Adipose tissue (tissue), 3 donors: Measurements from ENCODE around the gene POP5. TPM values are rescaled to one million over a fixed set of nuclear protein-coding genes. Genes with fewer than 3 reads are reported as not detected.
"Not testable (repeated sequence)": the region's sequence is repeated elsewhere in the genome, so short reads cannot be mapped to it uniquely, and the experiment has no call there.

ENCODE experiments used
- H3K27ac ChIP-seq: one replicate; pipeline ENCODE4 v1.5.1; 2013; ENCODE audit warnings: low read depth, low read length
- WGBS, 3 donors: extraction: QIAGEN DNeasy Blood & Tissue Kit; methylation state at CpG; one replicate each; pipeline ENCODE4 v1.1.7; 2013; 5-methylcytosine and 5-hydroxymethylcytosine counted together
- polyA plus RNA-seq, 3 donors: library from polyadenylated mRNA; stranded (reverse); fragments of 200-250 nt; gene quantifications; one replicate each; pipeline ENCODE4 v1.2.3, GENCODE V29; 2013
- donor health status: healthy with polysubstance abuse.
- donor health status: Bipolar disorder and iron deficiency.
- donor health status: healthy.

Gene POP5, protein sequence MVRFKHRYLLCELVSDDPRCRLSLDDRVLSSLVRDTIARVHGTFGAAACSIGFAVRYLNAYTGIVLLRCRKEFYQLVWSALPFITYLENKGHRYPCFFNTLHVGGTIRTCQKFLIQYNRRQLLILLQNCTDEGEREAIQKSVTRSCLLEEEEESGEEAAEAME
- polyA plus RNA-seq: 10 to 100 TPM; 25.4 to 55.2 (median 50.0) TPM

DNA sequence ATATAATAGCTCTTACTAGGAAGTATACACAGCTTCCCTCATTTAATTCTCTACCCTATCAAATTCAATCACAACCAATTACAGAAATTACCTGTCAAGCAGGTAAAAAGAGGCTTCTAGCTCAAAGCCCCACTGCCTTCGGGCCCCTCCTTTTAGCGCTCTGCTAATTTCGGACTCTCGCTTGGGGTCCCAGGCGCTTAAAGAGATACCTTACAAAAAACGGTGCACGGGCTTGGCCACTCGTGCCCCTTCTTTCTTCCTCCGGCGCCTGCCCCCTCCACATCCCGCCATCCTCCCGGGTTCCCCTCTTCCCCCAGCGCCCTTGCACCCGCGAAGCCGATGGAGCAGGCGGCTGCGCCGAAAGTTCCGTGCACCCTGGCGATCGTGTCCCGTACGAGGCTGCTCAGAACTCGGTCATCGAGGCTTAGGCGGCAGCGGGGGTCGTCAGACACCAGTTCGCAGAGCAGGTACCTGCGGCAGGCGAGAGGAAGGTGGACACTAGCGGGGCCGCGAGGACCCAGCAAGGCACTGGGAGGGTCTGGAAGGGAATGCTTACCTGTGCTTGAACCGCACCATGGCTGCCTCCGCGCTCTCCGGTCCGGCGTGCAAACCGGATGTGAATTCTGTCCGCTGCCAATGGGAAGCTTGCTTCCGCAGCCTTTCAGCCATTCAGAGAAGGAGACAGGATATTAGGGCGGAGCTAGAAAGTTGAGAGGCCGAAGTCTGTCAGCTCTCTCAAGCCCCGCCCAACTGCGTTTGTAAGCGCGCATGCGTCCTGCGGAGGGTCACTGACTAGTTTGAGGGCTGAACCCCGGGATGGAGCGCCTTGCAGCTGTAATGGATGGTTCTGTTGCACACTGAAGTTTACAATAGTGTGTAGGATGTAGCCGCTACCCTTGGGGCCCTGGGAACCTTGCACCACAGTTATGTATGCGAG, at the start of gene POP5:
Gene POP5 (minus strand): TSS at position 616 of the 937 bp plus-strand sequence. CDS start 40 bp downstream, at position 576.
- WGBS, 3 donors: 0 to 1% (median 0%) methylated on average over 55 to 56 of the region's 56 CpGs
- H3K27ac ChIP-seq: no peak within 1 kb of the TSS

DNA sequence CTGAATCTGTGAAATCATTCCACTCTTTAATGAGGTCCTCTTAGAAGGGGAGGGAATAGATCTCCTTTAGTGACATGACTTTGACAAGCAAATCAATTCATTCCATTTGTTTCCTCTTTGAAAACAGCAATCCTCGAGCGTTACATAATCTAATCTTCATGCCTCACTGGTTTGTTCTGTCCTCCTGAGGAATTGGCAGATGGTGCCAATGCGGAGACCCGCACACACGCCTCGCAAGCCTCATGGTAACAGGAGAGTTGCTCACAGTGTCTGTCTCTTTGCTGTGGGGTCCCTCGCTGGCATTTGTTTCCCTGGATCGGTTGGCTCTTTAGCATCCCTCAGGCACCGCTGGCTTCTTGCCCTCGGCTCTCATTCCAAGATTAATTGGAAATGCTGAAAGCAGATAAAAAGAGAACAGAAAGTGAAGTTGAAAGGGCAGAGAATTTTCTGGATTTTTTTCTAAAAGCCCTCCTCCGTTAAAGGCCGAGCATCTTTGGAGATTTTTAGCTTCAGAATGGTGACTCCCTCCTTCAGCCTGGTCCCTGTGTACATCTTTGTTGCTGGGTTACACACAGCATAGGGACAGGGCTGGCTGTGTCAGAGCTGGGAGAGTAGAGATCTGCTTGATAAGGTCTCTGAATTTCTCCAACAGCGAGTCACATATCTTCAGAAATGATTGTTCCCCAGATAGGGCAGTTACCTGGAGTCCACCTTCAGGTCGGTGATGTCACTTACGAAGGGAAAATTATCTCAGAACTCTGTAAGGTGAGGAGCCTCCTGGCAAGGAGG, 49.1 kb upstream of the POP5 start:
- H3K27ac ChIP-seq: no peak overlapping the region
- WGBS, 3 donors: 60 to 74% (median 74%) methylated on average over 15 of the region's 15 CpGs

DNA sequence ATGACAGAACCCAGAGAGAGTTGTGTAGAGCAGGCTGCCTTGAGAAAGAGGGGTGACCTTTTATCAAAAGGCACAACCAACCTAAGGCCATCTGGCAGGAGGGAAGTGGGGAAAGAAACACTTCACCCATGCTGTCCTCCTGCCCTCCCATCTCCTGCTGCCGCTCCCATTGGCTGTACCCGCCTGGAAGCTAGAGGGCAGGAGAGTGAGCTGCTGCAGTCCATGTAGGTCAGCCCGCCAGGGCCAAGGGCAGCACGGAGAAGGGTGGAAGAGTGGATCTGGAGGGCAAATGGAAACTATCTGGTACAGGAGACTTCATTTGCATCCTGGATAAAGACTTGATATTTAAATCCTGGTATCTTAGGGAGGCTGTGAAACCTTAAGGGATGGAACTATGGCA, 47.7 kb upstream of the POP5 start:
- 40 to 63% (median 53%) methylated on average over 4 of the region's 4 CpGs for WGBS, 3 donors

DNA sequence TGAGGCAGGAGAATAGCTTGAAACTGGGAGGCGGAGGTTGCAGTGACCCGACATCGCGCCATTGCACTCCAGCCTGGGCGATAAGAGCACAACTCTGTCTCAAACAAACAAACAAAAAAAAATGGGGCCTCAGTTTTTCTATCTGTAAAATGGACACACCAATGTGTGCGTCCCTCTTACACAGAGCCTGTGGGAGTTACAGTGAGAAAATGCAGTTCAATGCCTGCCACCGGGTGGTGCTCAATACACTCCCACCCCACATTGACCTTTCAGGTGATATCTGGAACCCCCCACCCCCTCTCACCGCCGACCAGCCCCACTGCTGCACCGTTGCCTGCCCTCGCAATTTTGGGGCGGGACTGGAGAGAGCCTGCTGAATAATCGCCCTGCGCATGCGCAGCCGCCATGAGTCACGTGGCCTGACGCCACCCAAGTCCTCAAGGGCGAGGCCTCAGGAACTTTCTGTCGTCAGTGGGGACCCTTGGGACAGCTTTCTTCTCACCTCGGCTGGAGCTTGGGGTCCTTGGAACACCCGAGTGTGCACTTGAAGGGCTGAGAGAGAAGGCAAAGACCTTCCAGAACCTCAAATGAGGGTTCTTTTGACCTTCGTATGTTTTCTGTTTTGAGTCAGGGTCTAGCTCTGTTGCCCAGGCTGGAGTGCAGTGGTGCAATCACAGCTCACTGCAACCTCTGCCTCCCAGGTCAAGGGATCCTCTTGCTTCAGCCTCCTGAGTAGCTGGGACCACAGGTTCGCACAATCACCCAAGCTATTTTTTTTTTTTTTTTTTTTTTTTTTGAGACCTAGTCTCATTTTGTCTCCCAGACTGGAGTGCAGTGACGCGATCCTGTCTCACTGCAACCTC, 44.6 kb upstream of the POP5 start:
- H3K27ac ChIP-seq: no peak overlapping the region
- 72 to 84% (median 83%) methylated on average over 26 of the region's 26 CpGs for WGBS, 3 donors

More for the DNA sequence above, 47.7 kb upstream of the POP5 start:
- no peak overlapping the region for H3K27ac ChIP-seq

DNA sequence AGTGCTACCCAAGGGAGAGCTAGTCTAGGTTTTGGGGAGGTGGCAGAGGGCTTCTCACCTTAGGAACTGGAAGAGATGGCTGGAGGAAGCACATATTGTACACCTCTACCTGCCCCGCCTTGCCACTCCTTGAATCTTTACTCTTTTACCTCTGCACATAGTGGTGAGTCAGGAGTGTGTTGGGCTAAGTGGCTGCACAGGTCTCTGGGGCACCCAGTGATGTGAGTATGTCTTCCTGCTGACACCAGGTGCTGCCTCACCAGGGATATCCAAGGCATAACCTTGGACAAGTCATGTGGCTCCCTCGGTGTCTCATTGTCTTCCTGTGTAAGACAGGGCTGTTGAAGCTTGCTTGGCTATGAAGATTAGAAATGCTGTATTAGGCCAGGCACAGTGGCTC, 39.4 kb upstream of the POP5 start:
- 89 to 90% (median 89%) methylated on average over 2 of the region's 2 CpGs for WGBS, 3 donors

DNA sequence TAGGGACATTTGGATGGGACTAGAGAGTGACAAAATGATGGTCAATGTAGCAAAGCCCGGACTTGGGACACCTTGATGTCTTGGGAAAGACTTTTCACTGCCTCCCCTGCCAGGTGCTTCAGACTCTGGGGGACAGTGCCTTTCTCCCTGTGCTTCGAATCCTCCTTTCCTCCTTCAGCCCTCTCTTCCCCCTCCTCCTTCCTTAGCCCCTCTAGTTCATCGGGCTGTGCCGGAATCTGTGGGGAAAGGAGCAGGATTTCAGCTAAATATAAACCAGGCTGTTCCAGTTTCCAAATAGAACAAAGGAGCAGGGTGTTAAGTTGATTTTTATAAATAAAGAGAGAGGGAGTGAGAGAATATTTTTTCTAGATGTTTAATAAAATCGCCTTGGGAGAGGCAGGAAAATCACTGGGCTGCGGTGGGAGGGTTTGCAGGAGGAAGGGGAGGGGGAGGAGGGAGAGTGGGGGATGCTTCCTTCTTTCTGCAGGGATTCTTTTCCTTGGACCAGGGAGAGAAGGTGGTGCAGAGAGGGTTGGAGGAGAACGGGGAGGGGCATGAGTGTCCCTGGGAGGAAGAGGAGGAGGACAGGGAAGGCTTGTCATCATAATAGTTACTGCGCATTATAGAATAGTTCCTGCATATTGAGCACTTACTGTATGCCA, 37.9 kb upstream of the POP5 start:
- WGBS, 3 donors: 34 to 35% (median 35%) methylated on average over 8 of the region's 8 CpGs
- no peak overlapping the region for H3K27ac ChIP-seq

More for the DNA sequence above, 39.4 kb upstream of the POP5 start:
- H3K27ac ChIP-seq: no peak overlapping the region

DNA sequence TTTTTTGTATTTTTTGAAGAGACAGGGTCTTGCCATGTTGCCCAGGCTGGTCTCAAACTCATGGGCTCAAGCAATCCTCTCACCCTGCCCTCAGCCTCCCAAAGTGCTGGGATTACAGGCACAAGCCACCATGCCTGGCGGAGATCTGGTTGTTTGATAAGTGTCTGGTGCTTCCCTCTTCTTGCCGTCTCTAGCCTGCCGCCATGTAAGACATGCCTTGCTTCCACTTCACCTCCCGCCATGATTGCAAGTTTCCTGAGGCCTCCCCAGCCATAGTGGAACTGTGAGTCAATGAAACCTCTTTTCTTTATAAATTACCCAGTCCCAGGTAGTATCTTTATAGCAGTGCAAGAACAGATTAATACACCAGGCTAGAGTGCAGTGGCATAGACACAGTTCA, 36.6 kb upstream of the POP5 start:
- WGBS, 3 donors: 87 to 94% (median 90%) methylated on average over 4 of the region's 4 CpGs
- not testable (repeated sequence) for H3K27ac ChIP-seq

DNA sequence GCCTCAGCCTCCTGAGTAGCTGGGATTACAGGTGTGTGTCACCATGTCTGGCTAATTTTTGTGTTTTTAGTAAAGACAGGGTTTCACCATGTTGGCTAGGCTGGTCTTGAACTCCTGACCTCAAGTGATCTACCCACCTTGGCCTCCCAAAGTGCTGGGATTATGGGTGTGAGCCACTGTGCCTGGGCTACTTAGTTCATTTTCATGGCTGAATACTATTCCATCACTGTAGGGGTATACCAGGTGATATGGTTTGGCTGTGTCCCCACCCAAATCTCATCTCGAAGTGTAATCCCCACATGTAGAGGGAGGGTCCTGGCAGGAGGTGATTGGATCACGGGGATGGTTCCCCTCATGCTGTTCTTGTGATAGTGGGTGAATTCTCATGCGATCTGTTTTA, 36.0 kb upstream of the POP5 start:
- H3K27ac ChIP-seq: not testable (repeated sequence)
- WGBS, 3 donors: 80 to 90% (median 87%) methylated on average over 3 of the region's 3 CpGs

DNA sequence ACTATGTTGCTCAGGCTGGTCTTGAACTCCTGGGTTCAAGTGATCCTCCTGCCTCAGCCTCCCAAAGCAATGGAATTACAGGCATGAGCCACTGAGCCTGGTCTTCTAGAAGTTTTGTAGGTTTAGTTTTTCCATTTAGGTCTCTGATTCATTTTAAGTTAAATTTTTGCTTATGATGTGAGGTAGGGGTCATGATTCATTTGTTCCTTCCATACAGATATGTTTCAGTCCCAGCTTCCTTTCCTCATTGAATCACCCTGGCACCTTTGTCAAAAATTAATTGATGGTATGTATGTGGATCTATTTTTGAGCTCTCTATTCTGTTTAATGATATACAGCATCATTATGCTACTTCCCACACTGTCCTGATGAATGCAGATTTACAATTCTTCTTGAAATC, 33.6 kb upstream of the POP5 start:
- no peak overlapping the region for H3K27ac ChIP-seq

DNA sequence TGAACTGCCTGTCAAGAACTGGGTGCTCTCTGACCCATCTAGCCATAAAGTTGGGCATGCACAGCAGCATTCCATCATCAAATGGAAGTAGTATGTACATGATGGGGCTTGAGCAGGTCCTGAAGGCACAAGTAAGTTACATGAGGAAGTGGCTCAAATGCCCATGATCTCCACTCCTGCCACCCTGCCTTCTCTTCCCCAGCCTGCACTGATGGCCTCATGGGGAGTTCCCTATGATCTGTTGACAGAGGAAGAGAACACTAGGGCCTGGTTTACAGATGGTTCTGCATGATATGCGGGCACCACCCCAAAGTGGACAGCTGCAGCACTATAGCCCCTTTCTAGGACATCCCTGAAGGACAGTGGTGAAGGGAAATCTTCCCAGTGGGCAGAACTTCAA, 30.3 kb upstream of the POP5 start:
- H3K27ac ChIP-seq: not testable (repeated sequence)
- WGBS, 3 donors: 58 to 85% (median 74%) methylated on average over 1 of the region's 1 CpG

DNA sequence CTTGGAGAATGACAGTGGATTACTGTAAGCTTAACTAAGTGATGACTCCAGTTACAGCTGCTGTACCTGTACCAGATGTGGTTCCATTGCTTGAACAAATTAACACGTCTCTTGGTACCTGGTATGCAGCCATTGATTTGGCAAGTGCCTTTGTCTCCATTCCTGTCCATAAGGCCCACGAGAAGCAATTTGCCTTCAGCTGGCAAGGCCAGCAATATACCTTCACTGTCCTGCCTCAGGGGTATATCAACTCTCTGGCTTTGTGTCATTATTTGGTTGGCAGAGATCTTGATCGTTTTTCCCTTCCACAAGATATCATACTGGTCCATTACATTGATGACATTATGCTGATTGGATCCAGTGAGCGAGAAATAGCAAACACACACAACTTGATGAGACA, 29.4 kb upstream of the POP5 start:
- H3K27ac ChIP-seq: no peak overlapping the region
- WGBS, 3 donors: 65 to 83% (median 81%) methylated on average over 4 of the region's 4 CpGs

DNA sequence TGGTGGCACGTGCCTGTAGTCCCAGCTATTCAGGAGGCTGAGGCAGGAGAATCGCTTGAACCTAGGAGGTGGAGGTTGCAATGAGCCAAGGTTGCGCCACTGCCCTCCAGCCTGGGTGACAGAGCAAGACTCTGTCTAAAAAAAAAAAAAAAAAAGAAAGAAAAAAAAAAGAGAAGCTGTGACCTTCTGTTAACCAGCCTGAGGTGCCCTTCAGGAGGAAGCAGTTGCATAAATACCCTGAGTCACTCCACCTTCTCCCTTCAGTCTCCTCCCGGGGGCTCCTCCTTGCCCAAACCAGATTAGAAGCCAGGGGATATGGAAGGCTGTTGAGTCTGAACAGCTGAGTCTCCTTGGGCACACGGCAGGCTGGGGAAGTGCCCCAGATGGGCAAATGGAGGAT, 21.2 kb upstream of the POP5 start:
- H3K27ac ChIP-seq: not testable (repeated sequence)
- 39 to 79% (median 53%) methylated on average over 5 of the region's 5 CpGs for WGBS, 3 donors

DNA sequence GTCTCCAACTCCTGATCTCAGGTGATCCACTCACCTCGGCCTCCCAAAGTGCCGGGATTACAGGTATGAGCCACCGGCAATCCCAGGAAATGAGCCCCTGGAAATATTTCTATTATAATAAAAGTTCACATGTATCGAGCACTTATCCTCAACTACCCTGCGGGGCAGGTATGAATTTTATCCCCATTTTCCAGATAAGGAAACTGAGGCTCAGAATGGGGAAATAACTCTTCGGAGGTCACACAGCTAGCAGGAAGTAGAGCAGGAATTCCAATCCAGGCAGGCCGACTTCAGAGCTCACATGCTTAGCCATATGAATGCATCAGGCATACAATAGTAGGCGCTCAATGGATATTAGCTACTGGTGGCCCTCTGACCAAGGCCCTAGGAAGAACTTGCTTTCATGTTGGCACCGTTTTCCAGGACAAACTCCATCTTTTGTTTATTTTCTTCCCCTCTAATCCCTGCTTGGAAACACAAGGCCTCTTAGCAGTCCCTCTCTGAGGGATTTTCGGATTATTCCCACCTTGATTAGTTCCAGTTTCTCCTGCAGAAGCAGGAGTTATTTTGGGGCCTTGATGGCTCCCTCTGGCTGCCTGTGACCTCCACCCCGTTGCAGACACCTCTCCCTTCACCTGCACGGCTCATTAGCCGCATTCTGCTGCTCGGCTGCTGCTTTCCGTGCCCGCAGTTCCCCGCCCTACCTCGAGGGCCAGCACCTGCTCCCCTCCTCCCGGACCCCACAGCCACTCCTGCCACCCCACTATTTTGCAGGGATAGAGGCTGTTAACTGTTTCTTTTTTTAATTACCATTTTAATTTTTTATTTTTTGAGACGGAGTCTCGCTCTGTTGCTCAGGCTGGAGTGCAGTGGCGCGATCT, 18.7 kb upstream of the POP5 start:
- H3K27ac ChIP-seq: no peak overlapping the region
- 78 to 85% (median 81%) methylated on average over 23 of the region's 23 CpGs for WGBS, 3 donors

DNA sequence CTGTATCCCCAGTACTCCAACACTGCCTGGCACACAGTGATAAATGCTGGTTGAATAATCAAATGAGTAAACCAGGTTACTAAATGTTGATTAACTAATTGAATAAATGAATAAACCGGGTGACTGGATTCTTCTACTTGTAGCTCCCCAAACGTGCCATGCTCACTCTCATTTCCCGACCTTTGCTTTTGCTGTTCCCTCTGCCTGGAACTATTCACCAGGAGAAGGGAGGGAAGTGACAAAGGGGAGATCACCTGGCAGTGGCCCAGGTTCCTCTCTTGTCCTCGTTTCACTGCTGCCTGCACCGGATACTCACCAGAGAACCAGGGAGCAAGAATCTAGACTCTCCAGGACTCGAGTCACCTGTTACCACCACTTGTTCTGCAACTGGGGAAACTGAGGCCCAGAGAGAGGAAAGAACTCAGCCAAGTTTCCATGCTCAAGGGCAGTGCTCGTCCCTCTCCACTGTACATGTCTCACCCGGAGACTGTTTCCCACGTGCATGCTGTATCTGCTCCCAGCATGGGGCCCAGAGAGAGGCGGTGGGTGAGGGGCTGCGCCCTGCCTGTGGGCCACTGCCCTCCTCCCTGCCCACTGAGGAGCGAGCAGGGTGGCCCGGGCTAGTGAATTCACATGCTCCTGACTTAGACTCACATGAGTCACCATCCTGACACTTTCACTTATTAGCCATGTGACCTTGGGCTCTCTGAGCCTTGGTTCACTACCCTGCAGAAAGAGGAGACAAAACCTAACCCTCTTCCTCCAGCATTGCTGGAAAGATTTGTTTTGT, 17.7 kb upstream of the POP5 start:
- H3K27ac ChIP-seq: no peak overlapping the region
- WGBS, 3 donors: 51 to 54% (median 53%) methylated on average over 13 of the region's 13 CpGs

DNA sequence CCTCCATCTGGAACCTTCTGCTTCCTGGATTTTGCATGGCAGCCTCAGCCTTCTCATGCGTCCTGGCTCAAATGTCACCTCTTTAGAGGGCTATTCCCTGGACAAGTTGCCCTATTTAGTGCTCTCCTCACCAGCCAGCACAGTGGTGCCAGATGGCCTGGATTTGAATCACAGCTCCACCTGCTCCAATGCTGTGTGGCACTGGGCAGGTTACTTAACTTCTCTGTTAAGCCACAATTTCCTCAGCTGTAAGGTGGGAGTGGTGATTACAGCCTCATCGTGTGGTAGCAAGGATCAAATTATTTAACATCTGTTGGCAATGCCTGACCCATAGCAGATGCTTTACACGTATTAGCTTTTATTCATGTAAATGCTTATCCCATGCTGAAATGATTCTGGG, 16.7 kb upstream of the POP5 start:
- no peak overlapping the region for H3K27ac ChIP-seq
- WGBS, 3 donors: 61 to 72% (median 67%) methylated on average over 3 of the region's 3 CpGs

DNA sequence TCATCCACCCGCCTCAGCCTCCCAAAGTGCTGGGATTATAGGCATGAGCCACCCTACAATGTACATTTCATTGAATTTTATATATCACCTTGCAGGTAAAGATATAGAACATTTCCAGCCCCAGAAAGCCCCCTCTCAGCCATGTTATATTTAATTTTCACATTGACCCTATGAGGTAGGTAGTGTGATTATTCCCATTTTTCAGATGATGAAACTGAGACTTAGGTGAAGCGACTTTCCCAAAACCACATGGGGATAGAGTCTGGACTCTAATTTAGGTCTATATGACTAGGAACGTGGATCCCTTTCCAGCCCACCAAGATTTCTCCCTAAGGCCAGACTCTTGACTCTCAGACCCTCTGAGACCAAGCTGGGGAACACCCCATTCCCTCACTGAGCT, 15.7 kb upstream of the POP5 start:
- no peak overlapping the region for H3K27ac ChIP-seq
- WGBS, 3 donors: 90 to 95% (median 93%) methylated on average over 3 of the region's 3 CpGs
